ENCODE results near the gene MYOM1.

The MYOM1 gene

DNA sequence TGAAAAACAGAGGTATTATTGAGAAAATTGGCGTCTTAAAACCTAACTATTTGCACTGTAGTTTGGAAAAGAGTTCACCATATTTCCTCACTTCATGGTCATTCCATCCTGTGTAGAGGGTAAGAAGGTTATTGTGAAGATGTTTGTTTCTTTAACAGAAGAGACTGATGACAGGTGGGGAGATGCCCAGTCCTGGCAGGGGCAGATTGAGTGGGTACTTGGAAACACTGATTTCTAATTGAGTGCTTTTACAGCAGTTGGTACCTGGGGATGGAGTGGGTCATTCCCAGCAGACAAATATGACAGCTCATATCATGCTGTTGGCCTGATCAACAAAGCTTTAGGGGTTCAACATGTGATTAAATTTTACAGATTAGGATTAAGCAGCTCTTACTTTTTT lies 67.5 kb downstream of the MYOM1 start:
- Histone ChIP-seq H3K27ac (no peak overlapping the region), H3K36me3 (ENCODE audit: control insufficient read depth, insufficient read depth, low read length) (no peaks in the 10 kb centered on the region), H3K79me2 (no peaks in the 10 kb centered on the region), H2AFZ (no peak overlapping the region), H3K4me3 (ENCODE audit: low read depth, low read length) (no peak overlapping the region), H3K27me3 (ENCODE audit: control insufficient read depth, insufficient read depth, low read length) (no peaks in the 10 kb centered on the region), H3K9ac (no peak overlapping the region), H3K4me2 (ENCODE audit: low read length) (no peak overlapping the region), H3K4me1 (no peaks in the 10 kb centered on the region), H3K9me3 (ENCODE audit: control insufficient read depth, low read length) (no peaks in the 10 kb centered on the region)
- TF ChIP-seq, protein P1, sequence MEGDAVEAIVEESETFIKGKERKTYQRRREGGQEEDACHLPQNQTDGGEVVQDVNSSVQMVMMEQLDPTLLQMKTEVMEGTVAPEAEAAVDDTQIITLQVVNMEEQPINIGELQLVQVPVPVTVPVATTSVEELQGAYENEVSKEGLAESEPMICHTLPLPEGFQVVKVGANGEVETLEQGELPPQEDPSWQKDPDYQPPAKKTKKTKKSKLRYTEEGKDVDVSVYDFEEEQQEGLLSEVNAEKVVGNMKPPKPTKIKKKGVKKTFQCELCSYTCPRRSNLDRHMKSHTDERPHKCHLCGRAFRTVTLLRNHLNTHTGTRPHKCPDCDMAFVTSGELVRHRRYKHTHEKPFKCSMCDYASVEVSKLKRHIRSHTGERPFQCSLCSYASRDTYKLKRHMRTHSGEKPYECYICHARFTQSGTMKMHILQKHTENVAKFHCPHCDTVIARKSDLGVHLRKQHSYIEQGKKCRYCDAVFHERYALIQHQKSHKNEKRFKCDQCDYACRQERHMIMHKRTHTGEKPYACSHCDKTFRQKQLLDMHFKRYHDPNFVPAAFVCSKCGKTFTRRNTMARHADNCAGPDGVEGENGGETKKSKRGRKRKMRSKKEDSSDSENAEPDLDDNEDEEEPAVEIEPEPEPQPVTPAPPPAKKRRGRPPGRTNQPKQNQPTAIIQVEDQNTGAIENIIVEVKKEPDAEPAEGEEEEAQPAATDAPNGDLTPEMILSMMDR (IDR thresholded peaks at IDR 0.05), result no peak

DNA sequence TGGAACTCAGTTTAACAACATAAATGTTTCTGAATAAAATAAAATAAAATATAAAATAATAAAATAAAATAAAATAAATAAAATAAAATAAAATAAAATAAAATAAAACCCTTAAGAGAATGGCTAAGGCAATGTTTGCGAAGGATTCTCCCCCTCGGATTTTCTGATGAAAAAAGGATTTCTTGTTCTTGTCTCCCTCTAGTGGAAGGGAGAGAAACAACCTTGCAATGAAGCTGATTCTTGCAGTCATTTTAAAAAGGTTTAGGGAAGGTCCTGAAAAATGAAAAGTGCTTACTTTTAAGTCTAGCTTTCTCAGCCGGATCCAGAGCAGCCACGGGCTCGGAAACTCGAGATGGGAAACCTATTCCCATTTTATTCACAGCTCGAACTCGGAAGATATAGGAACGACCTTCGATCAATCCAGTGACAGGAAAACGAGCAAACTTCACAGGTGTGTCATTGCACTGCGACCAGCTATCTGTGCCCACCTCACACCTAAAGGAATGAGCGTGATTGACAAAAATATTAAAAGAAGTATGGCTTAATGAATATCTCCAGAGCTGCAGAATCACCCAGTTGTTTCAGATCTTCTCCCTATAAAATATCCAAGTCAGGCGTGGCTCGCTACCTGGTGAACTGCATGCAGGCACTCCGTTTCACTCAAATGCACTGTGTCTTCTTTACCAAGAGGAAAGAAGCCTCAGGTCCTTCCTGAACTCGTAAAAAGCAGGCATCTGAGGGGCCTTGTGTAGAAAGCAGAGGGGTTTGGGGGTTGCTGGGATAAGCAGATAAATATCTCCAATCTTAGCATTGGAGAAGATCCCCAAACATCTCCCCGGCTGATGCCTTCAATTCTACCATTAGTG lies 68.1 kb downstream of the MYOM1 start:
- TF ChIP-seq, protein P1 (IDR thresholded peaks at IDR 0.05), result peak; percentile 68
- Histone ChIP-seq H3K4me2 (ENCODE audit: low read length) (no peak overlapping the region), H3K27ac (no peak overlapping the region), H3K9ac (no peak overlapping the region), H3K79me2 (no peaks in the 10 kb centered on the region), H2AFZ (no peak overlapping the region), H3K27me3 (ENCODE audit: control insufficient read depth, insufficient read depth, low read length) (no peaks in the 10 kb centered on the region), H3K4me1 (no peaks in the 10 kb centered on the region), H3K36me3 (ENCODE audit: control insufficient read depth, insufficient read depth, low read length) (no peaks in the 10 kb centered on the region), H3K4me3 (ENCODE audit: low read depth, low read length) (no peak overlapping the region), H3K9me3 (ENCODE audit: control insufficient read depth, low read length) (no peaks in the 10 kb centered on the region)

DNA sequence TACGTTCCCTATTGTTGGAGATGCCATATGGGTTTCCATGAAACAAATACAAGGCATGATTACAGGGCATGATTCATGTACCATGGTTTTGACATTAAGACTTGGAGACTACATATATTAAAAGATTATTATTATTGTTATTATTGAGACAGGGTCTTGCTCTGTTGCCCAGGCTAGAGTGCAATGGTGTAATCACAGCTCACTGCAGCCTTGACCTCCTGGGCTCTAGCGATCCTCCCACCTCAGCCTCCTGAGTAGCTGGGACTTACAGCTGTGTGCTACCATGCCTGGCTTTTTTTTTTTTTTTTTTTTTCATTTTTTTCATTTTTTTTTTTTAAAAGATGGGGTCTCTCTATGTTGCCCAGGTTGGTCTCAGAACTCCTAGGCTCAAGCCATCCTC lies 69.1 kb downstream of the MYOM1 start:
- no peaks in the 10 kb centered on the region for H3K4me1 ChIP-seq

DNA sequence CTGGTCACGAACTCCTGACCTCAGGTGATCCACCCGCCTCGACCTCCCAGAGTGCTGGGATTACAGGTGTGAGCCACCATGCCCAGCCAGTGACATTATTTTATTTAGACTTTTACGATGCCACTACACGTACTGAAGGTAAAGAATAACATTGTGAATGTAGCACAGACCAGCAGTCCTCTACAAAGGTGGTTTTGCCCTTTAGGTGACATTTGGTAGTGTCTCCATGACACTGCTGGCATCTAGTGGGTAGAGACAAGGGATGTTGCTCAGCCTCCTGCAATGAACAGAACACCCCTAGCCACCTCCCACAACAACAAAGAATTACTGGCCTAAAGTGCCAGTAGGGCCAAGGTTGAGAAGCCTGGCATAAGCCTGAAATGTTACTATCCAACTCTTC lies 69.5 kb downstream of the MYOM1 start:
- TF ChIP-seq, protein P1 (IDR thresholded peaks at IDR 0.05), result no peak
- no peak overlapping the region for H3K4me3 ChIP-seq (ENCODE audit: low read depth, low read length)

More for the DNA sequence above, 69.1 kb downstream of the MYOM1 start:
- TF ChIP-seq, protein P1 (IDR thresholded peaks at IDR 0.05), result no peak
- H3K9me3 ChIP-seq (ENCODE audit: control insufficient read depth, low read length), result no peaks in the 10 kb centered on the region
- no peaks in the 10 kb centered on the region for H3K36me3 ChIP-seq (ENCODE audit: control insufficient read depth, insufficient read depth, low read length)
- no peak overlapping the region for H3K4me3 ChIP-seq (ENCODE audit: low read depth, low read length)
- no peak overlapping the region for H2AFZ ChIP-seq
- H3K4me2 ChIP-seq (ENCODE audit: low read length), result no peak overlapping the region
- H3K27ac ChIP-seq, result no peak overlapping the region
- H3K79me2 ChIP-seq, result no peaks in the 10 kb centered on the region
- H3K27me3 ChIP-seq (ENCODE audit: control insufficient read depth, insufficient read depth, low read length), result no peaks in the 10 kb centered on the region
- H3K9ac ChIP-seq, result no peak overlapping the region

More for the DNA sequence above, 69.5 kb downstream of the MYOM1 start:
- H3K36me3 ChIP-seq (ENCODE audit: control insufficient read depth, insufficient read depth, low read length), result no peaks in the 10 kb centered on the region
- no peaks in the 10 kb centered on the region for H3K79me2 ChIP-seq
- no peak overlapping the region for H2AFZ ChIP-seq
- H3K9ac ChIP-seq, result no peak overlapping the region
- no peak overlapping the region for H3K27ac ChIP-seq
- H3K9me3 ChIP-seq (ENCODE audit: control insufficient read depth, low read length), result no peaks in the 10 kb centered on the region
- no peaks in the 10 kb centered on the region for H3K27me3 ChIP-seq (ENCODE audit: control insufficient read depth, insufficient read depth, low read length)
- no peaks in the 10 kb centered on the region for H3K4me1 ChIP-seq
- no peak overlapping the region for H3K4me2 ChIP-seq (ENCODE audit: low read length)

Data from parathyroid adenoma (tissue), 2 donors.